Activated effector memory CD4-positive, alpha-beta T cell treated with anti-CD3 and anti-CD28 coated beads, Interleukin-2, amount 50 U/mL, for 16 hours (primary cell): ENCODE measurements around the gene CAMK2D.

Source experiments
- DNase-seq: peaks from one replicate; pipeline ENCODE4 v3.0.0-alpha.2; 2020

The CAMK2D gene

GRCh38 chr4:113419631-113420030, 341.9 kb downstream of the CAMK2D start:
- DNase-seq: no peak

- no peak for DNase-seq
Observed at GRCh38 chr4:113411496-113411938, 350.0 kb downstream of the CAMK2D start.

GRCh38 chr4:113410686-113411085, 350.9 kb downstream of the CAMK2D start:
- DNase-seq: no peak

GRCh38 chr4:113409181-113409580, 352.4 kb downstream of the CAMK2D start:
- DNase-seq: no peak

- no peak for DNase-seq
Observed at GRCh38 chr4:113407409-113407808, 354.1 kb downstream of the CAMK2D start.

- no peak for DNase-seq
Observed at GRCh38 chr4:113406723-113407016, 354.9 kb downstream of the CAMK2D start.

- DNase-seq: no peak
Observed at GRCh38 chr4:113405874-113406722, 355.4 kb downstream of the CAMK2D start.

- DNase-seq: no peak
Observed at GRCh38 chr4:113404841-113405240, 356.7 kb downstream of the CAMK2D start.

GRCh38 chr4:113404167-113404571, 357.4 kb downstream of the CAMK2D start:
- no peak for DNase-seq
